ENCODE data around the gene TOM1.

The TOM1 gene

GRCh38 chr22:35324762-35325161 is 25.1 kb downstream of the TOM1 start:
- DNase-seq: no peak

- DNase-seq: no peak
Observed at GRCh38 chr22:35325209-35325608, 25.5 kb downstream of the TOM1 start.

- no peak for DNase-seq
Observed at GRCh38 chr22:35326854-35327562, 27.3 kb downstream of the TOM1 start.

GRCh38 chr22:35327690-35328471 is 28.2 kb downstream of the TOM1 start:
- DNase-seq: no peak

DNA sequence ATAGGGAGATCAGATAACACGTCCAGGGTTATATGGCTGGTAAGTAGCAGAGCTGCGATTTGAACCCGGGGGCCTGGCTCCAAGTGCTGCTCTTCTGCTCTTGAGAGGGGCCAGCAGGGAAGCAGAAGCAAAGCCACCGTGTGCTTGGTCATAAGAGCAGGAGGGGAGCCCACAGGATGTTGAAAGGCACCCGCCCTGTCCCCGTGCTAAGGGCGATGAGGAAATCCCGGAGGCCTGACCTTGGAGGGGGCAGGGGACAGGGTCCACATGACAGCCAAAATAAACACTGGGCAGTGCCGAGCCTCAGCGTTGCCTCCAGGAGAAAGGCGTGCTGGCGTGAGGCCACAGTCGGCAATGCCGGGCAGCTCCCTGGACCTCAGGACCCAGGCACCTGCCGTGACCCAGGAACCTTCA is 28.8 kb downstream of the TOM1 start:
- no peak for DNase-seq

DNA sequence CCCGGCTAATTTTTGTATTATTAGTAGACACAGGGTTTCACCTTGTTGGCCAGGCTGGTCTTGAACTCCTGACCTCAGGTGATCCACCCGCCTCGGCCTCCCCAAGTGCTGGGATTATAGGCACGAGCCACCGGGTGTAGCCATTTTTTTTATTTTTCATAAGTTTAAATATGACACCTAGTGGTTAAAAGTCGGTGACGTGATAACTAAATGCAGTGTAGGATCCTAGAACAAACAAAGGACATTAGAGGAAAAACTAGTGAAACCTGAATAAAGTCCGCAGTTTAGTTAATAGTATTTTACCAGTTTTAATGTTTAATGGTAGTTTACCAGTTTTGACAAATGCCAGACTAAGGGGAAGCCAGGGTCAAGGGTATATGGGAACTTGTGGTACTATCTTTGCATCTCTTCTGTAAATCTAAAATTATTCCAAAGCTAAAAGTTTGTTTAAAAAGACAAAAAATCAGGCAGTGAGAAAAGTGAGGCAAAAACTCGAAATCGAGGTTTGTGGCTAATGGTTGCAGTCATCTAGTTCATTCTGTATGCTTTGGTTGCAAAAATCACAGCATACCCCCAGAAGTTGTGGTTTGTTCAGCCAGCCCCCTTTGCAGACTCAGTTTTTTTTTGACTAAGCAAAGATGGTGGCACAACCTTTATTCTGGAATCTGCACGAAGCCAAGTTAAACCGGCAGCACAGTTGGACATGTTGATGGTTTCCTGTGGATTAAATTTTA is 29.6 kb downstream of the TOM1 start:
- no peak for DNase-seq

- no peak for DNase-seq
Observed at GRCh38 chr22:35330258-35330861, 30.7 kb downstream of the TOM1 start.

GRCh38 chr22:35332278-35332677 is 32.6 kb downstream of the TOM1 start:
- no peak for DNase-seq

GRCh38 chr22:35333220-35333619 is 33.5 kb downstream of the TOM1 start:
- DNase-seq: no peak

DNA sequence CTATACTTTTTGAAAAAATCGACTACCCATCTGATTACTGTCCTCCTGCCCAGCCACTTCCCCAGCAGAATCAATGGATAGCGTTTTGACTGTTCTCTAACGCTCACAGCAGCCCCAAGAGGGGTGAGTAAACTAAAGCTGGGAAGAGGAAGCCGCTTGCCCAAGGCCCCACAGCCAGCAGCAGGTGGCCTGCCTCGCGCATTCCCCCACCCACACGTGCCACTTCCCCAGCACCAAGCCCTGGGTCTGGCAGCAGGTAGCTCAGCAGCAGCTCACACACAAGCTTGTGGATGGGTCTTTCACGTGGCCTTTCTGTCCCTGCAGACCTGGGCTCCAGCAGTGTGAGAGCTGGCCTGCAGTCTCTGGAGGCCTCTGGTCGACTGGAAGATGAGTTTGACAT is 34.3 kb downstream of the TOM1 start:
- no peak for DNase-seq

GRCh38 chr22:35335468-35335867 is 35.8 kb downstream of the TOM1 start:
- DNase-seq: no peak

- DNase-seq: no peak
Observed at GRCh38 chr22:35335936-35336781, 36.5 kb downstream of the TOM1 start.

GRCh38 chr22:35337932-35338331 is 38.2 kb downstream of the TOM1 start:
- no peak for DNase-seq

DNA sequence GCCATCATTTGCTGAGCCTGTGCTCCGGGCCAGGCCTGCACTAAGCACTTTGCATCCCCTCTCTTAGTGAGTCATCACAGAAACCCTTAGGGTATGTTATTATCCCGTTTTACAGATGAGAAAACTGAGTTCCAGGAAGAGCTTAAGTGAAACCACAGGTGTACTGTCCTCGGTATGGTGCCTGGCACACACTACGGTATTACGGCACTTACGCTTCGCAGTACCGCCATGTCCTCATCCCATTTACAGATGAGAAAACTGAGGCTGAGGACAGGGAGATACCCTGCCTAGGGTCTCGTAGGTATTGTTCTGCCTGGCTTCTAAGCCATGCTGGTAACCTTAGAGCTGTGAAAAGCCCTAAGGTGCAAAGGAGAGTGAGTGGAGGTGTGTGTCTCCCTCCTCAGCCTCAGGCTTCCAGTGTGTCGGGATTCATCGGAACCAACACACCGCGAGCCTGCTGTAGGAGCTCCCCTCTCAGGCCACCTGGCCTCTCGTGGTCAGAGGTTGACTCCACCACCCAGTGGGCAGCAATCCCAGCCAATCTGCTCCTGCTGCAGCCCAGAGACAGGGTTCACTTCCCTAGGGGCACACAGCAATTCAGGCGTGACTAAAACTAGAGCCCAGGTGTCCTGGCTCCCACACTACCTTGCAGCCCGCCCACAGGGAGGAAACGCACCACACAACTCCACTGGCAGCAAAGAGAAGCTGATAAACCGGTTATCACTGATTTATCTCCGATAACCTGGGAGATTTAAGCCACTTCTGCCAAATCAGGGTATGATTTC is 41.6 kb downstream of the TOM1 start:
- no peak for DNase-seq

DNA sequence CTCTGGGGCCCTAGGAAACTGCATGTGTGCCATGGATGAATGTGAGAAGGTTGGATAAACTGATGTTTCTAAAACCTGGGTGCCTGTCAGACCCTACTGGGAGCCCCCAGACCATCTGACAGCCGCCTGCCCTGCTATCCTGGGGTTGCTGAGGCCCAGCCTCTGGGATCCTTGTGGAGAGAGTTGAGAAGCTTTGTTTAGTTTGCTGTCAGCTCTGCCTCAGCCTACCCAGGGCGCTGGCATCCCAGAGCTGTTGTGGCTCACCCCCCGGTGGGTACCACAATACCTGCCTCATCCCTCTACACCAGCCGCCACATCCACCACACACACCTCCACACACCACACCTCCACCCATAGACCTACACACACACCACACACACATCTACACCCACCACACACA is 42.7 kb downstream of the TOM1 start:
- no peak for DNase-seq

GRCh38 chr22:35343664-35344550 is 44.2 kb downstream of the TOM1 start:
- DNase-seq: no peak

GRCh38 chr22:35344956-35345690 is 45.4 kb downstream of the TOM1 start:
- no peak for DNase-seq

GRCh38 chr22:35345808-35346505 is 46.3 kb downstream of the TOM1 start:
- DNase-seq: no peak

- no peak for DNase-seq
Observed at GRCh38 chr22:35346596-35347220, 47.0 kb downstream of the TOM1 start.

All from COR-L47 (cell line).